Breast epithelium (tissue), 4 donors: Measurements from ENCODE around the gene SYNGR3. TPM values are rescaled to one million over a fixed set of nuclear protein-coding genes. Genes with fewer than 3 reads are reported as not detected.

Experiments used
- DNase-seq, 2 donors: peaks; one replicate each; pipeline ENCODE4 v3.0.0-alpha.2; 2019; ENCODE audit warnings: low spot score in 2 of 2
- H3K27ac ChIP-seq, 2 donors: fragments of 200-600 bp; sonication (generic) in 1 of 2; one replicate each; pipeline ENCODE4 v1.5.1; 2016 to 2019; ENCODE audit warnings: mild to moderate bottlenecking in 1 of 2
- H3K27me3 ChIP-seq, 2 donors: fragments of 200-600 bp; sonication (generic) in 1 of 2; one replicate each; pipeline versions ENCODE4 v1.5.1 to v1.6.0; 2017 to 2019; ENCODE audit warnings: control low read depth in 1 of 2, mild to moderate bottlenecking in 1 of 2
- H3K36me3 ChIP-seq: fragments of 200-600 bp; one replicate; pipeline ENCODE4 v1.5.1; 2019
- H3K4me1 ChIP-seq, 2 donors: fragments of 200-600 bp; sonication (generic); one replicate each; pipeline ENCODE4 v1.5.1; 2016 to 2019; ENCODE audit warnings: control low read depth in 1 of 2
- H3K4me3 ChIP-seq, 3 donors: fragments of 200-600 bp; sonication (generic); 1 replicate in 2 of 3; 2 replicates in 1 of 3; pipeline ENCODE4 v1.5.1; 2016 to 2019; ENCODE audit warnings: mild to moderate bottlenecking in 3 of 3, moderate library complexity in 2 of 3
- H3K9me3 ChIP-seq, 2 donors: fragments of 200-600 bp; sonication (generic) in 1 of 2; one replicate each; pipeline ENCODE4 v1.5.1; 2016 to 2019; ENCODE audit warnings: control low read depth in 1 of 2
- CTCF ChIP-seq, 3 donors: fragments of 450-650 bp; IDR thresholded peaks; one replicate each; pipeline ENCODE4 v1.5.1; 2016 to 2017; ENCODE audit warnings: antibody characterized with exemption in 3 of 3, mild to moderate bottlenecking in 3 of 3, moderate library complexity in 3 of 3
- POLR2A ChIP-seq: fragments of 450-650 bp; IDR thresholded peaks from one replicate; pipeline ENCODE4 v1.6.1; 2016; ENCODE audit warnings: antibody characterized with exemption, mild to moderate bottlenecking, moderate library complexity
- POLR2AphosphoS5 ChIP-seq, 3 donors: sonication (generic); formaldehyde crosslinking; IDR thresholded peaks; one replicate each; pipeline ENCODE4 v1.6.1; 2017; ENCODE audit warnings: antibody characterized with exemption in 3 of 3
- intact Hi-C: fragments of 100-400 bp; cut with DNase I; formaldehyde crosslinking; loops from one replicate; pipeline ENCODE4 v1.15.1; 2023; ENCODE audit warnings: low total_unique reads
- total RNA-seq, 3 donors: library from RNA; depleted of rRNA; stranded (reverse); fragments of >200 nt; gene quantifications; one replicate each; pipeline ENCODE4 v1.1.0, GENCODE V29; 2016

Gene SYNGR3
- total RNA-seq, 3 donors from 2014 or later: 0.44 to 2.0 (median 0.64) TPM

GRCh38 chr16:2016407-2016922 is 26.7 kb downstream of the SYNGR3 start:
- H3K27me3 ChIP-seq: peaks cover 8 to 20% of the 10 kb centered on the region in 2 donors
- H3K36me3 ChIP-seq: no peaks in the 10 kb centered on the region
- H3K4me1 ChIP-seq: peaks cover 3 to 7% of the 10 kb centered on the region in 2 donors
- TF ChIP-seq CTCF (IDR thresholded peaks at IDR 0.05): no peak
- no peak for TF ChIP-seq POLR2AphosphoS5 (IDR thresholded peaks at IDR 0.05)
- no peak for TF ChIP-seq POLR2A
- intact Hi-C loops: no loop called here
- no peak overlapping the region for H3K4me3 ChIP-seq
- DNase-seq: no peak
- H3K9me3 ChIP-seq: no peaks in the 10 kb centered on the region
- H3K27ac ChIP-seq: no peak overlapping the region

GRCh38 chr16:2019518-2019920 is 29.7 kb downstream of the SYNGR3 start, which contains the start of gene NPW:
TSS of gene NPW (plus strand) at chr16:2019785.
- intact Hi-C loops: no loop called here
- Histone ChIP-seq H3K27ac (no peak within 1 kb of the TSS), H3K4me1 (peaks cover 7% of the 10 kb centered on the region in 2 donors), H3K36me3 (no peaks in the 10 kb centered on the region), H3K9me3 (no peaks in the 10 kb centered on the region), H3K4me3 (peak within 1 kb of the TSS in 2 of 3 donors; percentile 22 to 55), H3K27me3 (peaks cover 8 to 20% of the 10 kb centered on the region in 2 donors)
- TF ChIP-seq CTCF (IDR thresholded peaks at IDR 0.05) (no peak), POLR2A (no peak), POLR2AphosphoS5 (IDR thresholded peaks at IDR 0.05) (no peak)
- DNase-seq: no peak

- no peak for DNase-seq
- peaks cover 7% of the 10 kb centered on the region in 2 donors for H3K4me1 ChIP-seq
- H3K9me3 ChIP-seq: no peaks in the 10 kb centered on the region
- H3K4me3 ChIP-seq: peak overlapping the region in 2 of 3 donors; percentile 22 to 55
- intact Hi-C loops: no loop called here
- no peak overlapping the region for H3K27ac ChIP-seq
- H3K27me3 ChIP-seq: peaks cover 8 to 20% of the 10 kb centered on the region in 2 donors
- H3K36me3 ChIP-seq: no peaks in the 10 kb centered on the region
- TF ChIP-seq POLR2AphosphoS5 (IDR thresholded peaks at IDR 0.05) (no peak), POLR2A (no peak), CTCF (IDR thresholded peaks at IDR 0.05) (no peak)
These were observed 30.4 kb downstream of the SYNGR3 start for GRCh38 chr16:2019921-2020831.

GRCh38 chr16:2022723-2023091 is 32.9 kb downstream of the SYNGR3 start:
- TF ChIP-seq POLR2AphosphoS5 (IDR thresholded peaks at IDR 0.05) (no peak), CTCF (IDR thresholded peaks at IDR 0.05) (no peak), POLR2A (no peak)
- Histone ChIP-seq H3K27me3 (peaks cover 8 to 20% of the 10 kb centered on the region in 2 donors), H3K27ac (no peak overlapping the region), H3K36me3 (no peaks in the 10 kb centered on the region), H3K9me3 (no peaks in the 10 kb centered on the region), H3K4me3 (peak overlapping the region; percentile 31 to 63 (median 42)), H3K4me1 (peaks cover 7 to 16% of the 10 kb centered on the region in 2 donors)
- no peak for DNase-seq
- intact Hi-C loops: no loop called here
